OCI-LY1 (cell line): ENCODE results near the gene PPP1R2.

Experiments used
- H2AFZ ChIP-seq: fragments of 200-600 bp; sonication (generic), shearing (Covaris generic); 2 replicates; pipeline ENCODE4 v1.6.0; 2014; ENCODE audit warnings: antibody characterized with exemption, mild to moderate bottlenecking, low read length
- H3F3A ChIP-seq: fragments of 200-600 bp; sonication (generic), shearing (Covaris generic); 2 replicates; pipeline ENCODE4 v1.6.0; 2014; ENCODE audit warnings: mild to moderate bottlenecking, antibody characterized with exemption, low read length, moderate library complexity; ENCODE audit not compliant: insufficient read depth
- H3K27ac ChIP-seq: fragments of 200-600 bp; sonication (generic); 2 replicates; pipeline ENCODE4 v1.5.1; 2014; ENCODE audit warnings: low read length, mixed run types, mild to moderate bottlenecking, low read depth; ENCODE audit not compliant: poor library complexity, severe bottlenecking
- H3K27me3 ChIP-seq: fragments of 200-600 bp; sonication (generic); 2 replicates; pipeline ENCODE4 v1.6.0; 2014; ENCODE audit warnings: antibody characterized with exemption, mild to moderate bottlenecking, low read length, moderate library complexity; ENCODE audit not compliant: insufficient read depth
- H3K36me3 ChIP-seq: fragments of 200-600 bp; sonication (generic); 2 replicates; pipeline ENCODE4 v1.6.1; 2014; ENCODE audit warnings: mild to moderate bottlenecking, antibody characterized with exemption, low read length, moderate library complexity, mixed read lengths; ENCODE audit not compliant: insufficient read depth
- H3K4me1 ChIP-seq: fragments of 200-600 bp; sonication (generic); 2 replicates; pipeline ENCODE4 v1.5.1; 2014; ENCODE audit warnings: mild to moderate bottlenecking, low read length, moderate library complexity; ENCODE audit not compliant: insufficient read depth, severe bottlenecking
- H3K4me2 ChIP-seq: fragments of 200-600 bp; sonication (generic), shearing (Covaris generic); 2 replicates; pipeline ENCODE4 v1.6.1; 2014; ENCODE audit warnings: low read length
- H3K4me3 ChIP-seq: fragments of 200-600 bp; sonication (generic); 2 replicates; pipeline ENCODE4 v1.5.1; 2014; ENCODE audit warnings: low read length, low read depth, mild to moderate bottlenecking, mixed read lengths; ENCODE audit not compliant: poor library complexity, severe bottlenecking
- H3K79me2 ChIP-seq: fragments of 200-600 bp; shearing (Covaris generic); 2 replicates; pipeline ENCODE4 v1.6.1; 2016; ENCODE audit warnings: mixed run types, low read length, mixed read lengths; ENCODE audit not compliant: insufficient read depth
- H3K9ac ChIP-seq: fragments of 200-600 bp; sonication (generic), shearing (Covaris generic); 2 replicates; pipeline ENCODE4 v1.6.1; 2014; ENCODE audit warnings: mild to moderate bottlenecking, low read length, mixed read lengths
- H3K9me2 ChIP-seq: fragments of 200-600 bp; sonication (generic), shearing (Covaris generic); 2 replicates; pipeline ENCODE4 v1.6.1; 2014; ENCODE audit warnings: low read depth, mild to moderate bottlenecking, low read length, mixed read lengths
- H3K9me3 ChIP-seq: fragments of 200-600 bp; shearing (Covaris generic); 2 replicates; pipeline ENCODE4 v1.6.1; 2014; ENCODE audit warnings: low read length, mixed read lengths
- H4K20me1 ChIP-seq: fragments of 200-600 bp; sonication (generic), shearing (Covaris generic); 2 replicates; pipeline ENCODE4 v1.6.0; 2016; ENCODE audit warnings: mild to moderate bottlenecking, low read length; ENCODE audit not compliant: insufficient read depth
- EZH2 ChIP-seq: fragments of 200-600 bp; sonication (generic), shearing (Covaris generic); IDR thresholded peaks from 2 replicates; pipeline ENCODE4 v1.8.0; 2017; ENCODE audit warnings: borderline replicate concordance, mixed run types, mild to moderate bottlenecking, antibody characterized with exemption, low read length, moderate library complexity, mixed read lengths
- TF ChIP-seq, protein P1 (sequence below): fragments of 200-600 bp; sonication (generic), shearing (Covaris generic); IDR thresholded peaks from 2 replicates; pipeline ENCODE4 v1.5.1; 2017; ENCODE audit warnings: mild to moderate bottlenecking, antibody characterized with exemption, low read length, moderate library complexity, mixed read lengths

PPP1R2 gene

DNA sequence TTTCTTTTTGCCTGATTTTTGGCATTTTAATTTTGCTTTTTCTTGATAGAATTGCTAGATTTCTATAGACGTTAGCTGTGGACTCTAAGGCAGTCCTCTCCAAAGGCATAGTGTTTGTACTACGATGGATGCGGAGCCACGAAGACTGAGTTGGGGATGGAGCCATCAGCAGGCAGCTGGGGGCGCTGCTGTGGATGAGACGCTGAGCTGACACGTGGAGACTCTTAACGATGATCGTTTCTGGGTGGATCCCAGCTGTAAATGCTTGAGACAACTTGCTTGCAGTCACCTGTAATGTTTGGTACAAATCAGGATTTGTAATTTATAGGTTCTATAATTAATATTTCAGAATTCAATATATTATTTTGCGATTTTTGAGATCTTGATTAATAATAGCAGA, 13.3 kb upstream of the PPP1R2 start:
- Histone ChIP-seq H3K9me3 (no peaks in the 10 kb centered on the region), H3K9me2 (no peaks in the 10 kb centered on the region), H3K79me2 (no peaks in the 10 kb centered on the region), H3K36me3 (no peaks in the 10 kb centered on the region), H4K20me1 (no peaks in the 10 kb centered on the region), H3K4me3 (no peak overlapping the region), H3K9ac (no peak overlapping the region), H3K4me2 (no peak overlapping the region), H3F3A (no peaks in the 10 kb centered on the region), H3K27me3 (no peaks in the 10 kb centered on the region; the same call in 1 of the 2 replicates), H3K4me1 (peaks cover 2% of the 10 kb centered on the region), H2AFZ (no peak overlapping the region), H3K27ac (no peak overlapping the region)
- TF ChIP-seq EZH2 = no peak
- TF ChIP-seq, protein P1, sequence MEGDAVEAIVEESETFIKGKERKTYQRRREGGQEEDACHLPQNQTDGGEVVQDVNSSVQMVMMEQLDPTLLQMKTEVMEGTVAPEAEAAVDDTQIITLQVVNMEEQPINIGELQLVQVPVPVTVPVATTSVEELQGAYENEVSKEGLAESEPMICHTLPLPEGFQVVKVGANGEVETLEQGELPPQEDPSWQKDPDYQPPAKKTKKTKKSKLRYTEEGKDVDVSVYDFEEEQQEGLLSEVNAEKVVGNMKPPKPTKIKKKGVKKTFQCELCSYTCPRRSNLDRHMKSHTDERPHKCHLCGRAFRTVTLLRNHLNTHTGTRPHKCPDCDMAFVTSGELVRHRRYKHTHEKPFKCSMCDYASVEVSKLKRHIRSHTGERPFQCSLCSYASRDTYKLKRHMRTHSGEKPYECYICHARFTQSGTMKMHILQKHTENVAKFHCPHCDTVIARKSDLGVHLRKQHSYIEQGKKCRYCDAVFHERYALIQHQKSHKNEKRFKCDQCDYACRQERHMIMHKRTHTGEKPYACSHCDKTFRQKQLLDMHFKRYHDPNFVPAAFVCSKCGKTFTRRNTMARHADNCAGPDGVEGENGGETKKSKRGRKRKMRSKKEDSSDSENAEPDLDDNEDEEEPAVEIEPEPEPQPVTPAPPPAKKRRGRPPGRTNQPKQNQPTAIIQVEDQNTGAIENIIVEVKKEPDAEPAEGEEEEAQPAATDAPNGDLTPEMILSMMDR = peak; percentile 85

- H3K27me3 ChIP-seq = no peaks in the 10 kb centered on the region; the same call in 1 of the 2 replicates
- H3K9ac ChIP-seq = no peak overlapping the region
- TF ChIP-seq EZH2 = no peak
- TF ChIP-seq, protein P1 = no peak
- no peaks in the 10 kb centered on the region for H3K36me3 ChIP-seq
- H3K79me2 ChIP-seq = no peaks in the 10 kb centered on the region
- H3K4me1 ChIP-seq = peaks cover 15% of the 10 kb centered on the region
- H3K27ac ChIP-seq = no peak overlapping the region
- H3K4me3 ChIP-seq = no peak overlapping the region
- no peaks in the 10 kb centered on the region for H3K9me3 ChIP-seq
- H3K4me2 ChIP-seq = no peak overlapping the region
- H4K20me1 ChIP-seq = no peaks in the 10 kb centered on the region
- no peaks in the 10 kb centered on the region for H3F3A ChIP-seq
- H3K9me2 ChIP-seq = no peaks in the 10 kb centered on the region
- no peak overlapping the region for H2AFZ ChIP-seq
Observed at GRCh38 chr3:195555110-195555509, 12.0 kb upstream of the PPP1R2 start.

GRCh38 chr3:195554458-195554857, 11.3 kb upstream of the PPP1R2 start:
- H3K4me2 ChIP-seq = no peak overlapping the region
- H3F3A ChIP-seq = no peaks in the 10 kb centered on the region
- no peak overlapping the region for H3K27ac ChIP-seq
- no peaks in the 10 kb centered on the region for H4K20me1 ChIP-seq
- H3K4me3 ChIP-seq = no peak overlapping the region
- TF ChIP-seq, protein P1 = no peak
- no peak for TF ChIP-seq EZH2
- no peaks in the 10 kb centered on the region for H3K9me3 ChIP-seq
- no peaks in the 10 kb centered on the region; the same call in 1 of the 2 replicates for H3K27me3 ChIP-seq
- no peaks in the 10 kb centered on the region for H3K79me2 ChIP-seq
- no peak overlapping the region for H2AFZ ChIP-seq
- peaks cover 22% of the 10 kb centered on the region for H3K4me1 ChIP-seq
- no peak overlapping the region for H3K9ac ChIP-seq
- H3K36me3 ChIP-seq = no peaks in the 10 kb centered on the region
- no peaks in the 10 kb centered on the region for H3K9me2 ChIP-seq
